ENCODE measurements around the gene HSPH1. TPM values are rescaled to one million over a fixed set of nuclear protein-coding genes. Genes with fewer than 3 reads are reported as not detected.

HSPH1 gene
- total RNA-seq, 1 experiment from 2014 or later: 116 TPM

DNA sequence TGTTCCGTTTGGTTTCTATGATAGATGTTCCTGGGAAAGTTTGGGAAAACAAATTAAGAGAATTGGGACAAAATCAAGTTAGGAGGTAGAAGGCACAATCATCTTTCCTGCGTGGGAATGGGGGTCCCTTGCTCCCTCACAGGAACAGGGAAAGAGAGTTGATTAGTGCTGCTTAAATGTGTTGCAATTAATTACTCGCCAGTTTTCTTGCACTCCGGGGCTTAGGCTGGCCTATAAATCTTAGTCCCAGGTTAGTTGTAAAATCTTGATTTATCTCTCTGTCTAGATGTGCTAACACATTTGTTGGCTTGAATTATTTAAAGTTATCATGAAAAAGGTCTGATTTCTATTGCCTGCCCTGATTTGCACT is 48.1 kb upstream of the HSPH1 start:
- BruUV-seq (replicated peaks): no TSS peak
- H4K20me1 ChIP-seq (ENCODE audit: insufficient read depth): no peaks in the 10 kb centered on the region
- peaks cover 6 to 7% of the 10 kb centered on the region in 2 experiments for H3K4me1 ChIP-seq (ENCODE audit: control insufficient read depth in 1 of 2, insufficient read depth in 2 of 2, low read length in 2 of 2)
- H3K4me3 ChIP-seq (replicated peaks in 1 of 2; ENCODE audit: low read depth in 1 of 2, low read length in 2 of 2): no peak overlapping the region
- no peak overlapping the region for H3K4me2 ChIP-seq (ENCODE audit: low read length)
- H2AFZ ChIP-seq (ENCODE audit: low read depth, low read length, poor library complexity, severe bottlenecking): no peak overlapping the region
- H3K79me2 ChIP-seq (ENCODE audit: insufficient read depth, low read length): no peaks in the 10 kb centered on the region
- ATAC-seq (no peak), DNase-seq (ENCODE audit: low read depth, low spot score) (no peak)
- ChIA-PET RAD21 (ENCODE audit: low non-redundant PET in 1 of 2, low total read pairs in 2 of 2, uncharacterized antibody in 2 of 2, unreplicated experiment in 2 of 2) (no interaction called here), POLR2A (no interaction called here), CTCF (interaction anchor here (1.1 to 1.4 kb wide), 2 partner anchors 10 to 221 kb away, joined by 3 read pairs; partner anchors contain the start of gene B3GLCT)
- intact Hi-C loops (cut with micrococcal nuclease): no loop called here
- H3K27ac ChIP-seq (ENCODE audit: low read depth, low read length): no peak overlapping the region
- TF ChIP-seq POLR2AphosphoS5 (IDR thresholded peaks at IDR 0.05; ENCODE audit: low read depth, low read length) (no peak), SRF (IDR thresholded peaks at IDR 0.05; ENCODE audit: low read depth) (no peak), RAD21 (IDR thresholded peaks at IDR 0.05; ENCODE audit: low read depth) (no peak), ELF1 (IDR thresholded peaks at IDR 0.05; ENCODE audit: borderline replicate concordance, low read depth) (no peak), EGR1 (IDR thresholded peaks at IDR 0.05; ENCODE audit: low read depth) (no peak), SIN3A (IDR thresholded peaks at IDR 0.05; ENCODE audit: low read depth) (no peak), JUND (IDR thresholded peaks at IDR 0.05) (no peak), YY1 (IDR thresholded peaks at IDR 0.05; ENCODE audit: extremely low read depth, insufficient replicate concordance, low read depth, low read length) (no peak), TCF7L2 (IDR thresholded peaks at IDR 0.05; ENCODE audit: borderline replicate concordance, extremely low read depth, insufficient read depth, insufficient read length) (no peak), EZH2 (IDR thresholded peaks at IDR 0.05) (no peak), ZNF274 (IDR thresholded peaks at IDR 0.05; ENCODE audit: low read depth, low read length) (no peak), CBX3 (IDR thresholded peaks at IDR 0.05; ENCODE audit: low read depth) (no peak), CEBPB (IDR thresholded peaks at IDR 0.05; ENCODE audit: low read depth) (no peak), ZFX (IDR thresholded peaks at IDR 0.05) (no peak), SP1 (IDR thresholded peaks at IDR 0.05; ENCODE audit: low read depth) (no peak)
- TF ChIP-seq, protein P1, sequence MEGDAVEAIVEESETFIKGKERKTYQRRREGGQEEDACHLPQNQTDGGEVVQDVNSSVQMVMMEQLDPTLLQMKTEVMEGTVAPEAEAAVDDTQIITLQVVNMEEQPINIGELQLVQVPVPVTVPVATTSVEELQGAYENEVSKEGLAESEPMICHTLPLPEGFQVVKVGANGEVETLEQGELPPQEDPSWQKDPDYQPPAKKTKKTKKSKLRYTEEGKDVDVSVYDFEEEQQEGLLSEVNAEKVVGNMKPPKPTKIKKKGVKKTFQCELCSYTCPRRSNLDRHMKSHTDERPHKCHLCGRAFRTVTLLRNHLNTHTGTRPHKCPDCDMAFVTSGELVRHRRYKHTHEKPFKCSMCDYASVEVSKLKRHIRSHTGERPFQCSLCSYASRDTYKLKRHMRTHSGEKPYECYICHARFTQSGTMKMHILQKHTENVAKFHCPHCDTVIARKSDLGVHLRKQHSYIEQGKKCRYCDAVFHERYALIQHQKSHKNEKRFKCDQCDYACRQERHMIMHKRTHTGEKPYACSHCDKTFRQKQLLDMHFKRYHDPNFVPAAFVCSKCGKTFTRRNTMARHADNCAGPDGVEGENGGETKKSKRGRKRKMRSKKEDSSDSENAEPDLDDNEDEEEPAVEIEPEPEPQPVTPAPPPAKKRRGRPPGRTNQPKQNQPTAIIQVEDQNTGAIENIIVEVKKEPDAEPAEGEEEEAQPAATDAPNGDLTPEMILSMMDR (IDR thresholded peaks at IDR 0.05 in 2 of 3, conservative IDR thresholded peaks at IDR 0.05 in 1 of 3; ENCODE audit: borderline replicate concordance in 1 of 3, insufficient read depth in 1 of 3, low read depth in 2 of 3, low read length in 2 of 3): no peak
- TF ChIP-seq, protein P2, sequence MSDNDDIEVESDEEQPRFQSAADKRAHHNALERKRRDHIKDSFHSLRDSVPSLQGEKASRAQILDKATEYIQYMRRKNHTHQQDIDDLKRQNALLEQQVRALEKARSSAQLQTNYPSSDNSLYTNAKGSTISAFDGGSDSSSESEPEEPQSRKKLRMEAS (IDR thresholded peaks at IDR 0.05): no peak
- TF ChIP-seq, protein P3, sequence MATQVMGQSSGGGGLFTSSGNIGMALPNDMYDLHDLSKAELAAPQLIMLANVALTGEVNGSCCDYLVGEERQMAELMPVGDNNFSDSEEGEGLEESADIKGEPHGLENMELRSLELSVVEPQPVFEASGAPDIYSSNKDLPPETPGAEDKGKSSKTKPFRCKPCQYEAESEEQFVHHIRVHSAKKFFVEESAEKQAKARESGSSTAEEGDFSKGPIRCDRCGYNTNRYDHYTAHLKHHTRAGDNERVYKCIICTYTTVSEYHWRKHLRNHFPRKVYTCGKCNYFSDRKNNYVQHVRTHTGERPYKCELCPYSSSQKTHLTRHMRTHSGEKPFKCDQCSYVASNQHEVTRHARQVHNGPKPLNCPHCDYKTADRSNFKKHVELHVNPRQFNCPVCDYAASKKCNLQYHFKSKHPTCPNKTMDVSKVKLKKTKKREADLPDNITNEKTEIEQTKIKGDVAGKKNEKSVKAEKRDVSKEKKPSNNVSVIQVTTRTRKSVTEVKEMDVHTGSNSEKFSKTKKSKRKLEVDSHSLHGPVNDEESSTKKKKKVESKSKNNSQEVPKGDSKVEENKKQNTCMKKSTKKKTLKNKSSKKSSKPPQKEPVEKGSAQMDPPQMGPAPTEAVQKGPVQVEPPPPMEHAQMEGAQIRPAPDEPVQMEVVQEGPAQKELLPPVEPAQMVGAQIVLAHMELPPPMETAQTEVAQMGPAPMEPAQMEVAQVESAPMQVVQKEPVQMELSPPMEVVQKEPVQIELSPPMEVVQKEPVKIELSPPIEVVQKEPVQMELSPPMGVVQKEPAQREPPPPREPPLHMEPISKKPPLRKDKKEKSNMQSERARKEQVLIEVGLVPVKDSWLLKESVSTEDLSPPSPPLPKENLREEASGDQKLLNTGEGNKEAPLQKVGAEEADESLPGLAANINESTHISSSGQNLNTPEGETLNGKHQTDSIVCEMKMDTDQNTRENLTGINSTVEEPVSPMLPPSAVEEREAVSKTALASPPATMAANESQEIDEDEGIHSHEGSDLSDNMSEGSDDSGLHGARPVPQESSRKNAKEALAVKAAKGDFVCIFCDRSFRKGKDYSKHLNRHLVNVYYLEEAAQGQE (IDR thresholded peaks at IDR 0.05; ENCODE audit: low read depth): no peak
- TF ChIP-seq, protein P4, sequence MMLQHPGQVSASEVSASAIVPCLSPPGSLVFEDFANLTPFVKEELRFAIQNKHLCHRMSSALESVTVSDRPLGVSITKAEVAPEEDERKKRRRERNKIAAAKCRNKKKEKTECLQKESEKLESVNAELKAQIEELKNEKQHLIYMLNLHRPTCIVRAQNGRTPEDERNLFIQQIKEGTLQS (IDR thresholded peaks at IDR 0.05): no peak
- TF ChIP-seq, protein P5, sequence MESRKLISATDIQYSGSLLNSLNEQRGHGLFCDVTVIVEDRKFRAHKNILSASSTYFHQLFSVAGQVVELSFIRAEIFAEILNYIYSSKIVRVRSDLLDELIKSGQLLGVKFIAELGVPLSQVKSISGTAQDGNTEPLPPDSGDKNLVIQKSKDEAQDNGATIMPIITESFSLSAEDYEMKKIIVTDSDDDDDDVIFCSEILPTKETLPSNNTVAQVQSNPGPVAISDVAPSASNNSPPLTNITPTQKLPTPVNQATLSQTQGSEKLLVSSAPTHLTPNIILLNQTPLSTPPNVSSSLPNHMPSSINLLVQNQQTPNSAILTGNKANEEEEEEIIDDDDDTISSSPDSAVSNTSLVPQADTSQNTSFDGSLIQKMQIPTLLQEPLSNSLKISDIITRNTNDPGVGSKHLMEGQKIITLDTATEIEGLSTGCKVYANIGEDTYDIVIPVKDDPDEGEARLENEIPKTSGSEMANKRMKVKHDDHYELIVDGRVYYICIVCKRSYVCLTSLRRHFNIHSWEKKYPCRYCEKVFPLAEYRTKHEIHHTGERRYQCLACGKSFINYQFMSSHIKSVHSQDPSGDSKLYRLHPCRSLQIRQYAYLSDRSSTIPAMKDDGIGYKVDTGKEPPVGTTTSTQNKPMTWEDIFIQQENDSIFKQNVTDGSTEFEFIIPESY (IDR thresholded peaks at IDR 0.05; ENCODE audit: extremely low read depth, insufficient replicate concordance, low read length): no peak
- H3K9ac ChIP-seq (ENCODE audit: low read length): no peak overlapping the region
- H3K27me3 ChIP-seq (ENCODE audit: insufficient read depth, low read length): no peaks in the 10 kb centered on the region
- no peaks in the 10 kb centered on the region for H3K9me2 ChIP-seq (ENCODE audit: insufficient read depth)
- no peaks in the 10 kb centered on the region for H3K36me3 ChIP-seq (ENCODE audit: control insufficient read depth in 1 of 2, insufficient read depth in 2 of 2, low read length in 2 of 2)
- H3K9me3 ChIP-seq (ENCODE audit: control insufficient read depth in 1 of 2, insufficient read depth in 1 of 2, low read depth in 1 of 2, low read length in 2 of 2): no peaks in the 10 kb centered on the region
